ENCODE data around the gene LAMB3. TPM values are rescaled to one million over a fixed set of nuclear protein-coding genes. Genes with fewer than 3 reads are reported as not detected.

Gene LAMB3
- polyA plus RNA-seq, 1 of the 3 experiments (the other 2 are of a cell fraction): 18.0 TPM

DNA sequence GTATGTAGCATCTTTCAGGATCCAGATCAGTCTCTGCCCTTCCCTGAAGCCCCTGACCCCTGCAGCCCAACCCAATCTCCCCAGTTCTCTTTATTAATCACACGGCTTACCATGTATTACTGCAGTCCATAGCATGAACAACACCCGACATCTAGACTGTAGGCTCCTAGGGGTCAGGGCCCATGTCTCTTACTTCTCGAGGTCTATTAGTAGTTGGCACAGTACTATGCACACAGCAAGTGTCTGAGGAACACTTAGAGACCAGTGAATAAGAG, 41.7 kb downstream of the LAMB3 start:
- TF ChIP-seq REST (IDR thresholded peaks at IDR 0.05; ENCODE audit: low read depth, low read length): no peak
- no peaks in the 10 kb centered on the region for H3K27me3 ChIP-seq (ENCODE audit: insufficient read depth)
- peaks cover 4% of the 10 kb centered on the region for H3F3A ChIP-seq (replicated peaks; ENCODE audit: insufficient read depth)
- H3K36me3 ChIP-seq (replicated peaks in 1 of 2; ENCODE audit: control insufficient read depth in 1 of 2, insufficient read depth in 2 of 2, low read length in 1 of 2): peaks cover 5 to 61% of the 10 kb centered on the region in 2 experiments
- no peak overlapping the region for H3K4me2 ChIP-seq
- H3K79me2 ChIP-seq (ENCODE audit: insufficient read depth): no peaks in the 10 kb centered on the region
- no peaks in the 10 kb centered on the region for H4K20me1 ChIP-seq (ENCODE audit: insufficient read depth)
- H3K9me3 ChIP-seq: no peaks in the 10 kb centered on the region
- H3K27ac ChIP-seq (ENCODE audit: low read depth in 2 of 2, low read length in 1 of 2): no peak overlapping the region
- CTCF ChIA-PET: interaction anchor here (1.5 to 6.9 kb wide), 5 partner anchors 9 to 44 kb away, joined by 3 to 43 read pairs (median 16); no protein-coding TSS in a partner anchor
- POLR2A ChIA-PET: no interaction called here
- no peaks in the 10 kb centered on the region for H3K9me2 ChIP-seq
- WGBS (ENCODE audit: low lambda C conversion rate): 71% methylated on average over 3 of the region's 3 CpGs
- no peak overlapping the region for H3K4me3 ChIP-seq (ENCODE audit: low read depth in 2 of 2, low read length in 1 of 2)
- DNase-seq: no peak
- H3K9ac ChIP-seq: no peak overlapping the region
- H3K4me1 ChIP-seq (ENCODE audit: control insufficient read depth in 1 of 2, insufficient read depth in 2 of 2, low read depth in 1 of 2, low read length in 1 of 2): peaks cover 0 to 8% of the 10 kb centered on the region in 2 experiments; a peak in 2 of 4 replicates
- H2AFZ ChIP-seq (ENCODE audit: low read depth): no peak overlapping the region

DNA sequence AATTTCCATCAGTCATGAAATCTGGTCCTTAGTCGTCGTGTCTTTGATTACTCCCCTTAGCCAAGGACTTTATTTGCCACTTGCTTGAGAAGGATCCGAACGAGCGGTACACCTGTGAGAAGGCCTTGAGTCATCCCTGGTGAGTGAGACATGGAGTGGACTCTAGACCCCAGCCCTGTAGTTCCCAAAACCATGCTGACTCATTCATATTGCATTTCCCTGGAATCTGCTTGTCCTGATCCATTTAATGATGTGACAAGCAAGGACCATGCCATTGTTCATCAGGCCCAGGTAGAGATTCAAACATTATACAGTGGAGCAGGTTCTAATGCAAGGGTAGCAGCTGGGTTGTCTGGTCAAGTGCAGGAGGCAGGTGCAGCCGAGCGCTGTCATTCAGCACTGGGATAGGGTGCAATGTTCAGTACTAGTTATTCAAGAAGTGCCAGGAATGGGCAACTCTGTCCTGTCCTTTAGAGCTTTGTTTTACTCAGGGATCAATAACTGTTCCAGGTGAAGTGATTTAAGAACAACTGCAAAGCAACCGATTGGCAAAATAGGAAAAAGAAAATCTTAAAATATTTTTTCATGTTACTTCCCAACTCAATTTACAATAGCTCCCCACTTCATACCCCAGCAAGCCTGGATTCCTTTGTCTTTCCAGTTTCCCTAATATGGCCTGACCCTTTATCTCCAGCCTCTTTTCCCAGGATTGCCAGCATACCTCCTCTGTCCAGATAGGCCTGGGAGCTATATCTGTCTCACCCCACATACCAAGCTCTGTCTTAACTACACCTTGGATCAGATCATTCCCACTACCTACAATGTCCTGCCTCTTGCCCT, 42.2 kb downstream of the LAMB3 start:
- H3F3A ChIP-seq (replicated peaks; ENCODE audit: insufficient read depth): peaks cover 4% of the 10 kb centered on the region
- H3K9ac ChIP-seq: no peak overlapping the region
- 90% methylated on average over 8 of the region's 8 CpGs for WGBS (ENCODE audit: low lambda C conversion rate)
- H3K4me2 ChIP-seq: no peak overlapping the region
- no peak overlapping the region for H2AFZ ChIP-seq (ENCODE audit: low read depth)
- H3K36me3 ChIP-seq (replicated peaks in 1 of 2; ENCODE audit: control insufficient read depth in 1 of 2, insufficient read depth in 2 of 2, low read length in 1 of 2): peaks cover 5 to 62% of the 10 kb centered on the region in 2 experiments
- TF ChIP-seq TCF12 (IDR thresholded peaks at IDR 0.05) (no peak), NRF1 (IDR thresholded peaks at IDR 0.05; ENCODE audit: low read depth, low read length) (no peak), USF2 (IDR thresholded peaks at IDR 0.05; ENCODE audit: borderline replicate concordance, low read depth, low read length) (no peak), PBX3 (IDR thresholded peaks at IDR 0.05) (no peak)
- no peak overlapping the region for H3K4me3 ChIP-seq (ENCODE audit: low read depth in 2 of 2, low read length in 1 of 2)
- H3K9me3 ChIP-seq: no peaks in the 10 kb centered on the region
- no peaks in the 10 kb centered on the region for H4K20me1 ChIP-seq (ENCODE audit: insufficient read depth)
- H3K4me1 ChIP-seq (ENCODE audit: control insufficient read depth in 1 of 2, insufficient read depth in 2 of 2, low read depth in 1 of 2, low read length in 1 of 2): peaks cover 0 to 8% of the 10 kb centered on the region in 2 experiments; a peak in 2 of 4 replicates
- no peaks in the 10 kb centered on the region for H3K79me2 ChIP-seq (ENCODE audit: insufficient read depth)
- POLR2A ChIA-PET: no interaction called here
- no peaks in the 10 kb centered on the region for H3K9me2 ChIP-seq
- CTCF ChIA-PET: interaction anchor here (1.5 to 6.9 kb wide), 6 partner anchors 9 to 44 kb away, joined by 3 to 43 read pairs (median 15); no protein-coding TSS in a partner anchor
- H3K27me3 ChIP-seq (ENCODE audit: insufficient read depth): no peaks in the 10 kb centered on the region
- H3K27ac ChIP-seq (ENCODE audit: low read depth in 2 of 2, low read length in 1 of 2): no peak overlapping the region
- DNase-seq: no peak
